GM21381 (cell line): ENCODE results near the gene MELK.

Experiments
- ATAC-seq: cut with Tn5 transposase; IDR thresholded peaks from one replicate; pipeline ENCODE4 v1.9.1; 2021; ENCODE audit warnings: mild to moderate bottlenecking, moderate library complexity; ENCODE audit not compliant: unreplicated experiment

MELK gene

GRCh38 chr9:36665921-36666431 lies 93.3 kb downstream of the MELK start:
- peak; percentile 66 for ATAC-seq

- ATAC-seq = no peak
Observed at GRCh38 chr9:36671561-36671960, 98.9 kb downstream of the MELK start.

GRCh38 chr9:36676091-36676490 lies 103.4 kb downstream of the MELK start:
- ATAC-seq = no peak

- no peak for ATAC-seq
Observed at GRCh38 chr9:36676778-36677485, 104.2 kb downstream of the MELK start.

- no peak for ATAC-seq
Observed at GRCh38 chr9:36677611-36678010, 104.9 kb downstream of the MELK start.

- no peak for ATAC-seq
Observed at GRCh38 chr9:36679710-36680109, 107.0 kb downstream of the MELK start.

GRCh38 chr9:36686471-36686870 lies 113.8 kb downstream of the MELK start:
- no peak for ATAC-seq

GRCh38 chr9:36690412-36691168 lies 117.9 kb downstream of the MELK start:
- no peak for ATAC-seq

- ATAC-seq = no peak
Observed at GRCh38 chr9:36691671-36692070, 119.0 kb downstream of the MELK start.

- no peak for ATAC-seq
Observed at GRCh38 chr9:36698984-36699383, 126.3 kb downstream of the MELK start.

GRCh38 chr9:36704148-36704547 lies 131.5 kb downstream of the MELK start:
- no peak for ATAC-seq

- no peak for ATAC-seq
Observed at GRCh38 chr9:36713515-36714490, 141.1 kb downstream of the MELK start.

GRCh38 chr9:36716496-36716895 lies 143.8 kb downstream of the MELK start:
- ATAC-seq = no peak

- no peak for ATAC-seq
Observed at GRCh38 chr9:36717276-36717675, 144.6 kb downstream of the MELK start.

GRCh38 chr9:36718612-36719011 lies 145.9 kb downstream of the MELK start:
- no peak for ATAC-seq

- ATAC-seq = no peak
Observed at GRCh38 chr9:36720043-36720442, 147.3 kb downstream of the MELK start.

GRCh38 chr9:36721846-36722588 lies 149.3 kb downstream of the MELK start:
- ATAC-seq = no peak

- ATAC-seq = no peak
Observed at GRCh38 chr9:36725777-36726356, 153.2 kb downstream of the MELK start.
